HG03342 (cell line): ENCODE measurements around the gene NFIA.

Experiments
- ATAC-seq: cut with Tn5 transposase; IDR thresholded peaks from one replicate; pipeline ENCODE4 v1.9.1; 2021; ENCODE audit warnings: mild to moderate bottlenecking, moderate library complexity; ENCODE audit not compliant: unreplicated experiment

NFIA gene

DNA sequence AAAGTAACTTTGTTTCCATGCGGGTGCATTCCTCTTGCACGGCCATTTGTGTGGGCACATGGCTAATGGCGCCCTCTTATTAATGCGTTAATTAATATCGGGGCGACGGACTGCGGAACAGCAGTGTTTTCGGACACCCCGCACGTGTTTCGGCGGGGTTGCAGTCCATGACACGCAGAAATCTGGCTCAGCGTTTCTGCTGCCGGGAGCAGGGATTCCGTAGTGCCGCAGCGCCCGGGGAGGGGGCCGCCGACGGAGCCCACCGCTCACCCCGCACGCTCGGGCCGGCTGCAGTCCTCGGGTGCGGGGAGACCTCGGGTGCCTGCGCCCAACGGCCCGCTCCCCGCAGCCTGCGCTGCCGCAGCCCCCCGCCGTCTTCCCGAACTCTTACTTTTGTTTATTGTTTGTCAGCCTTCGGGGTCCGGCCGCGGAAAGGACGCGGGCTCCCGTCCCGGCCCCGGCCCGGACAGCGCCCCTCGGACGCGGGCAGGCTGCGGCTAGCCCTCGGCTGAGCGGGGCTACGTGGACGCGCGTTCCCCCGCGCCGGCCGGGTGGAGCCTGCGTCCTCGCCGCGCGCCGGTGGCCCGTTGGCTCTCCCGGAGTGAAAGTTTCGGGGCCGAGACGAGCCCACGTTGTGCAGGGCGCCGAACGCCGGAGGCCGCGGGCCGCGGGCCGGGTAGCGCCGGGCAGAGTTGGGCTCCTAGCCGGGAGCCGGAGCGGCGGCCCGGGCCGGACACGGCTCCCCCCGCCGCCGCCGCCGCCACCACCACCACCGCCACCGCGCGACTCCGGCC lies 849 bp downstream of the NFIA start:
- no peak for ATAC-seq

DNA sequence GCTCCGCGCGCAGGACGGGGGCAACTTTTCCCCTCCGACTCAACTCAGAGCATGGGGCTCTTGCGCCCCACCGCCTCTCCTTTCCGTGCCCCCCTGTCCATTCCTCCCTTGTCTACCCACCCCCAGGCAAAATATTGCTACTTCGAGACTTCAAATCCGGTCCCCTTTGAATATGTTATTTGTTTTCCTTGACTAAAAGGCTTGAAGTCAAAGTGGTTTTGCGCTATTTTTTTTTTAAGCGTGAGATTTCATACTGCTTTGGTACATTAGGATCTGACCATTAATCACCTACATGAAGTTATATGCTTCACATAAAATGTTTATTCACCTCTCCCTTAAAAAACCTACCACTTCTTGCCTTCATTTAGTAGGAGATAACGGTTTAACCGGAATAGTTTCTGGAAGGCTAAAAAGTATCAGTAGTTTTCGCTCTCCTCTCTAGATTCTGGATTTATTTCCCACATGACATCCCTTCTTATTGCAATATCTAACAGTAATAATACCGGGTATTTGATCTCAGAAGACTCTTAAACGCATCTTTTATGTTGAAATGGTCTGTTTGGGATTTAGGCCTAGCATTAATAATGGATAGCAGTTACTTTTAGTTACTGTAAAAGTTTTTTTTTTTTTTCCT lies 1.6 kb downstream of the NFIA start:
- ATAC-seq: no peak

DNA sequence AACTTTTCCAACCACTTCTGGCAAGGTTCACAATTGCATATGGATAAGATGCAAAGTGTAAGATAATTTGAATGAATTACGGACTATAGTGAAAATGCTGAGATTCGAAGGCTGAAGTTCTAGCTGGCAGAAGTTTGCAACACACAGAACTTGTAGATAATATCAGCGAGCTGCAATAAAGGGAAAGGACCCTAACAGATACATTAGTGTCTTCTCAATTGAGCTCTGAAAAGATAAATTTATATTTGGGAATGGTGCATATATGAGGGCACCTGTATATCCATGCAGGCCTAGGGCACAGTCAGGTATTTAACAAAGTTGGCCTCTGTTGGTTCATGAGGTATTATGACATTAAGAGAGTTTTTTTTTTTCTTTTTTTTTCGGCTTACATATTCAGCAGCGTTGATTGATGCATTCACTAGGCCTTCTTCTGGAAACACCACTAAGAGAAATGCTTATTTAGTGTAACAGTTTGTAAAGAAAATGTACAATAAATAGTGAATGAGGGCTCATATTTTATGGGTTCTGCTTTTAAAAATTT lies 2.2 kb downstream of the NFIA start:
- no peak for ATAC-seq

DNA sequence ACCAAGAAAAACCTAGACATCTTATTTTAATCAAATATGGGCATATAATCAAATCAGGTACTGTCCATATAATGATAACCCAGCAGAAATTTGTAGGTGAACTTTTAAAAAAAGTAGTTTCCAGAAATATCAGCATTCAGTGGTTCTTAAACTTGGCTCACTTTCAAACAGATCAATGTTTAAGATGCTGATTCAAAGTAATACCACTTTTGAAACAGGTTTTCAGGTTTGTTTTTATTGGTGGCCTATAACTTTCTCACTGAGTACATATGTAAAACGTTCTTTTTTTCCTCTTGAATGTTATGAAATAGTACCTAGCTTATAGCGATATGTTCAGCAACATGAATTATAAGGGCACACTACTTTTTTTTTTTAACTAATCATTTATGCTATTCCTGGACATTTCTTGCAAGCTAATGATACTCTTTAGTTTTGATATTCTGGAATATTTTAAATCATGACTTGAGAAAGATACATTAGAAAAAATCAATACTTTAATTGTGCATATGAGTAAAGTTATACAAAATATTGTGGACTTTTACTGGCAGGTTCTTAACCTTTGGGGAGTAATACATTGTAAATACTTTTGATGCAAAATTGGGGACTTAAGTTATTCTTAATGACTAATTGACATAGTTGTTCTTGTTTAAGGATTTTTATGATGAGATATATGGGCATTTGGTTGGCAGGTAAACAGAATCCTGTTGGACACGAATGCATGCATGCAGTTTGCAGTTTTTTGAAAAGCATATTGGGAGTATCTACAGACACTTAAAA lies 3.0 kb downstream of the NFIA start:
- no peak for ATAC-seq

DNA sequence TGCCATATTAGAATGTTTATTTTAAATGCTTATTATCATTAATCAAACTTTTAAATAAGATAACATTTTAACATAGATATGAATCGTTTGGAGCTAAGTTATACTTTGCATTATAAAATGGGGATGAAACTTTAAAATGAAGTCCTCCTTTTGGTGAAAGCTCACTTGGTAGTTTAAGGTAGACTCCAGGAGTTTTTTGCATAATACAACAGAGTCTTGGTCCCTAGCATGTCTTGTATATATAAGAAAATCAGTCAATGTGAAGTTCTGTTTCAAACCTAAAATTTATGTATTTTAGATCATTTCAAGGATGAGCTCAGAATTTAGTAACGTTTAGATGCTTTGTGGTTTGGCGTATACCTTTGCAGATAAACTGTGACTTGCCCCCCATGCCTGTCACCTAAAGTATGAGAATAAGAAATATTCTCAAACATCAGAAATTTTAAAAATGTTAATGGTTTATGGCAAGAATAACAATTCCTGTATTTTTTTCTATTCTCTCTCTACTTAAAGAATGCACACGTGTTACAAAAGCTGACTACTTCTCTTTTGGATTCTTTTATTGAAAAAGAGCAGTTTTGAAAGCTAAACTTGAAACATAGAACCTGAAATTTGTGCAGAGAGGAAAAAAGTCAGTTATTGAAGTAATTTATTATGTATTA lies 3.8 kb downstream of the NFIA start:
- no peak for ATAC-seq

DNA sequence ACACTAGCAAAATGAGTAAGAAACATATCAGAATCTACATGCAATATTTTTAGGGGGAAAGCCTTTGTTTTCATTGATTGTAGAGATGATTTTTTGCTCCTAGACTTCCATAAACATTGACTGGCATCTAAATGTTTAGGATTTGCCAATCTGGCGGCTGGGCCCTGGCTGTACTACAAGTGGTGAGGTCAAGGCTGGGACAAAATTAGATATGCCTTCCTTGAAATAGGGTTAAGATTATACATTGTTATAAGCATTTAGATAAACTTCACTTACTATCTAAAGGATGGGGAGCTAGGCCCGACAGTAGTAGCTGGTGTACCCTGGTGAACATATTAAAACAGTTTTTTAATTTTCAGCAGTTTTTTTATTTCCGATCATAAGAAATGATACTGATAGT lies 5.2 kb downstream of the NFIA start:
- no peak for ATAC-seq

DNA sequence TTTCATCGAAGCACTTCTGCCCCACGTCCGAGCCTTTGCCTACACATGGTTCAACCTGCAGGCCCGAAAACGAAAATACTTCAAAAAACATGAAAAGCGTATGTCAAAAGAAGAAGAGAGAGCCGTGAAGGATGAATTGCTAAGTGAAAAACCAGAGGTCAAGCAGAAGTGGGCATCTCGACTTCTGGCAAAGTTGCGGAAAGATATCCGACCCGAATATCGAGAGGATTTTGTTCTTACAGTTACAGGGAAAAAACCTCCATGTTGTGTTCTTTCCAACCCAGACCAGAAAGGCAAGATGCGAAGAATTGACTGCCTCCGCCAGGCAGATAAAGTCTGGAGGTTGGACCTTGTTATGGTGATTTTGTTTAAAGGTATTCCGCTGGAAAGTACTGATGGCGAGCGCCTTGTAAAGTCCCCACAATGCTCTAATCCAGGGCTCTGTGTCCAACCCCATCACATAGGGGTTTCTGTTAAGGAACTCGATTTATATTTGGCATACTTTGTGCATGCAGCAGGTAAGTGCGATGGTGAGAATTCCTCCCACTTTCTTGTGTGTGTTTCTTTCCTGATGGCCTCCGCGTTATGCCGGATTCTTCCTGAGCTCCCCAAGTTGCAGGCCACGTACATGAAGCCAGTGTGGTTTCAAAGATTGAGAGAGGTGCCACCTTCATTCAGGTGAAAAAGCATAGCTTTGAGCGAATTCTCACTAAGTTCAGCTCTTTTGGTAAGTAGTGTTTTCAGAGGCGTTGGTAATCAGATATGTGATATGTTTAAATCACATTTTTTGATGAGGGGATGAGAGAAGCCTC lies 6.0 kb downstream of the NFIA start:
- no peak for ATAC-seq

DNA sequence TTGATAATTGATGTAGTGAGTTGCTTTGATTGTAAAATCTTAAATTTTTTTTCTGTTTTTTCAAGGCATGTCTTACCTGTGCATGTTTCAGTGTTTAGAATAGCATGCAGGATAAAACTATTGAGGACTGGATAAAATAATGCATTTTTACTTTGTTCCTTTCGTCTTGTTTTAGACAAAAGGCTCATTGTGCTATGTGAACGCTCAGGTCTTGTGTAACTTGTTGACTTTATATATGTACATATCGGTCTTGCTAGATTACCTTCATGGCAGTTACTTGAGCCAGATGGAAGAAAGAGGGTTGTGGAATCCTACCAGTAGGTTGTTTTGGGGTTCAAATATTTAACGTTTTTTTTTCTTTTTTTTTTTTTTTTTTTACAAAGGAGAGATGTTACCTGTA lies 7.0 kb downstream of the NFIA start:
- ATAC-seq: no peak

DNA sequence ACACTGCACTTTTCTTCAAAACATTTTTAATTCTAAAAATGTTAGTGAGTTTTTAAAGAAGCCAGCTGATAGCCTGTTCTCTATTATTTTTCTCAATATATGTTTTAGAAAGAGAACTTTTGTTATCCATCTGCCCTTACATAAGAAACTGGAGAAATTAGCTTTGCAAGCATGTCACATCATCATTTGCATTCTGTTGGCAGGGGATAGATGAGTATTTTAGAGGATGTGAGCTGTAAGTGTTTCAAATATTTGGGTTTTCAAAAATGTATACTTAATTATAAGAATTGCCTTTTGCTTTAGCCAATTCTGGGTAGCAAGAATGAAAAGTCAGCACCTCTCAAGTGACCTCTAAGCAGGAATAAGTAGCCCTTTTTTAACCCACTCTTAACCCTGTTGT lies 7.4 kb downstream of the NFIA start:
- no peak for ATAC-seq

DNA sequence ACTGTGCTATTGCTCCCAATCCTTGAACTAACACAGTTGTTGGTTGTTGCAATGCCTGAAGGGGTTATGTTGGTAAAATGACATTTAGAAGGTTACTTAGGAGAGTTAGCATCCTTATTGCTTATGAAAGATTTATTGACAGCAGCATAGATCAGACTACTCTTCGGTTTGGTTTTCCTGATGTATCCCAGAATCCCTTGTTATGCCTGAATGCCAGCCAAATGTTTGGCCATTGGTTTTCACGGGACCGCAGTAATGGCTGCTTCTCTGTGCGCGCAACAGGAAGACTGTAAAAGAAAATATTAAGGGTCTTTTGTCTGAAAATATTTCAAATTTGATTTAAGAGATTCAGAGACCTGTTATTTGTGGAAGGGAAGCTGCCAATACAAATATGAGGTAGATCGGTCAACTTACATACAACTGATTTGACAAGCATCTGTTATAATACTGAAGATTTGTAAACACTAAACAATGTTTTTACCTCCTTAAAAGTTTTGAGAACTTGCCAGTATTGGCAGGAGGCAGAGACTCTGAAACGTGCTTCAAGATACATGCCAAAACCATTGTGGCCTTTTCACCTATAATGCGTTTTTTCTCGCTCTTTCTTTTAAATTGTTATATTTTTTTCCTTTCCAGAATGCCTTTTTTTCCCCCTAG lies 8.3 kb downstream of the NFIA start:
- ATAC-seq: no peak

DNA sequence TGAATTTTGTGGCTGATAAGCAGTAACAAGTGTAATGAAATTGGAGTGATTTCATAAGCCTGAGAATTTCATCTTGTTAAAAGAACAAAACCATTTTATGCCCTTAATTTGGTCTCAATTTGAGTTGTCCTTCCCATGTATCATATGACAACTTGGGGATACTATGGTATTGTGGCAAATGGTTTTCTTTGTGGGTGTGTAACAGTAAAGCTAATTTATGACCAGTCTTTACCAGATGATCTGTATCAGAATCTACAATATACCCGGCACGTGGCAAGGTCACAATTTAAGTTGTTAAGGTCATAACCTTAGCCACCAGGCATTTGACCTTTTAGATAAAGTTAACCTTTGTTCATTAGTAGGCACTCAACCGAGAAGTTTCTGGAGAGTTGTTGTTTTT lies 9.1 kb downstream of the NFIA start:
- no peak for ATAC-seq

DNA sequence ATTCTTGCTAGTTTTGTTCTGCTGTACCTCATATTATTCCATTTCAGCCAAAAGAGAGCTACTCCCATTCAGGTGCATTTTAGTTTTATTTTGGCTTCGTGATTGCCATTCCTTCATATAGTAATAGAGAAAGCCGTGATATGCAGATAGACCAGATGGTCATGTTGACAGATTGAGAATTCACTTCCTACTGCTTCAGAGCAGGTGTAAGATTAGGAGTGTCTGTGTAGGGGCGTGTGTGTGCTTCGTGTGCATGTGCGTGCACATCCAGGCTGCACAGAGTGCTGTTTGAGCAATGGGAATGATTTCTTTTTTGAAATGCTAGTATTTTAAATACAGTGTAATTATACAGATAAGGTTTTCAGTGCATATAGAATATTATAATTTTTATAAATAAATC lies 10.3 kb downstream of the NFIA start:
- no peak for ATAC-seq

DNA sequence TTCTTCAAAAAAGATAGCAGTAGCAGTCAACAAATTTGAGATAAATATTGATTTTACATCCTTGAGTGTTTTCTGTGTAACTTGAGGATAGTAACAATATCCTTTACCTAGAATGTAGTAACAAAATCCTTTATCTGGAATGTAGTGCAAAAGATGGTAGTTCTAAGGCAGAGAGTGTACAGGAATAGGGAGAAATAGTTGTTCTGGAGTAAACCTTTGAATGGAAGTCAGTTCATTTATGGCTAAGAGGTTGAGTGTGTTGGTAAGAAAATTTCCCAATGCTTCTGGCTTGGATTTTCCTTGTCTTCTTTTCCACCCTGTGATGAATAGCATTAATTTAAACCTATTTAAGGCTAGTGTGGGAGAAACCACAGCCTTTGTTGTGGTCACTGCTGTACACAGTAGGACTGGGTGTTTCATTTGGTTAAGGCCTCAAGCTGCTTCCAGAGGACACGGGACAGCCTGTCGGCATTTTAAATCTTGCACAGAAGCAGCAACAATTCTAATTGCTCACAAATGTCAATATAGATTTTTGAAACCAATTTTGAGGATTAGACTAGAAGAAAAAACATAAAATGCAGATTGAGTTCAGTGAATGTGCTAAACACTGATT lies 11.3 kb downstream of the NFIA start:
- no peak for ATAC-seq

DNA sequence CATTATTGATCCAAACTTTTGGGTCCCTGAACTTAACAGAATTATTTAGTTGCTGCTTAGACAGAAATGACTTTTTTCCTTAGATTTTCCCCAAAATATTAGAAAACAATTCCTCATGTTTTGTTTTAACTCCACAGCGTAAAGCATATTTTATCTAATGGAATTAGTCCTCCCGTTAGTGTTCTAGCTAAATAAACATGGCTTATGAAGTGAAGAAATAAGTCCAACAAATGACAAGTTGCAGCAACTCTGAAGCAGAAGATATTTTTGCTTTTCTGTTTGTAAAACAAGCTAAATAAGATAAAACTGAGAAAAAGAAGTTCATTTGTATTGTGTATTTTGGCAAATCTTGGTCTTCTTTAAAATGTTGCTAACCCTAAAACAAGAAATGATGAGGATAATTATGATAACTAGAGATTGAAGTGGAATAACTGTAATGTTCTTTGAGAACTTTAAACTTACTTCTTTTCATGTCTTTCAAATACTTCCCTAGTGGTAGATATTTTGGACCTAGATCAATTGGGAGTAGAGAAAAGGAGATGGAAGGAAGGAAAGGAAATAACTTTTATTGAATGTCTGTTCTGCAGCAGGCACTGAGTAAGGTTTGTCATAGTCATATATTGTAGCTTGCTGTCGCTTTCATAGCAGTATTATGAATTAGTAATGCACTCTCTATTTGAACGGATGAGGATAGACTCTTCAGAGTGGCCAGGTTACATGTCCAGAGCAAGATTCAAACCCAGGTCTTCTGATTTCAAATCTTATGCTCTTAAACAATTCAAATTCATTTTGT lies 12.5 kb downstream of the NFIA start:
- no peak for ATAC-seq

DNA sequence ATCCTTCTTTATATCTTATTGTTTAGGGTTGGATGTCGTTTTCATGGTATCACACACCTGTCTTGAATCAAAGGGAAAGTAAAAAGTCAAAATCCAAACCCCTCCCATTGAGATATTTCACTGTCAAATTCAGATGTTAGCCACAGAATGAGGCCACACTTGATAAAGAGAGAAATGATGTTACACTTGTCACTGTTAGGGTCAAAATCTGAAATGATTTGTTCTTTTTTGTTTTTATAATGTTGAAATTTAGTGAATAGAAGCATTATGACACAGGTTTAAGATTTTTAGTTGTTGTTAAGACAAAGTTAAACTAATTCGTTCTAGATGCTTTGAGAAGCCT lies 13.1 kb downstream of the NFIA start:
- ATAC-seq: no peak

DNA sequence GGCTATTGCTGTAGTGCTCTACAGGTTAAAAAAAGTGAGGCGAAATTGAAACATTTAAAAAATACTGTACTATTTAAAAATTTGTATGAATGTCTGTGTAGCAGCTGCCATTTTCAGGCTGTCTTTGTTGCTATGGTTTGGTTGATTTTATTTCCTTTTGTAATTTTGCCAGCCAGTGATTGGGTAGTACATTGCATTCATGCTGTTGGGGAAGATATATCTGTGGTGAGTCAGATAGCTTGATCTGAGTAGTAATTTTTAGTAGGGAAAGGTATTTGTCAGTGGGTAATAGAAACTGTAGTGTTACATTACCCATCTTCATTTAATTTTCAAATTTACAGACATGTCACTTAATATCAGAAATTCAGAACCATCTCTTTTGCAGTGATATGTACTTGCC lies 15.0 kb downstream of the NFIA start:
- ATAC-seq: no peak

DNA sequence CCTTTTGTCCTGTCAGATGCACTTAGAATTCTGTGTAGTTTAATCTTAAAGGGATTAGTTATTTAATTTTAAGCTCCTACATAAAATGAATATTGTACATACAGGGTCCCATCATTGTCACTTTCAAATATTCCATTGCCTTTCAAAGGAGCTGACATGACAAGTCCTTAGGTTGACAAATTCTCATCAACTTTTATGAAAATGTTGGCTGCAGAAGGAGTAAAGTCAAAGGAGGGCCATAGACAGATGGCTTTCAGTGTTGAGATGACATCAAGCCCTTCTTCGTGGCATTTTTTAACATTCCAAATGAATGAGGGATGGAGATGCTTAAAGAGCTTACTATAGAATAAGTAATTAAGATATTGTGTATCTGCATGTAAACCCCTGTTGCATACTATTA lies 15.4 kb downstream of the NFIA start:
- no peak for ATAC-seq

DNA sequence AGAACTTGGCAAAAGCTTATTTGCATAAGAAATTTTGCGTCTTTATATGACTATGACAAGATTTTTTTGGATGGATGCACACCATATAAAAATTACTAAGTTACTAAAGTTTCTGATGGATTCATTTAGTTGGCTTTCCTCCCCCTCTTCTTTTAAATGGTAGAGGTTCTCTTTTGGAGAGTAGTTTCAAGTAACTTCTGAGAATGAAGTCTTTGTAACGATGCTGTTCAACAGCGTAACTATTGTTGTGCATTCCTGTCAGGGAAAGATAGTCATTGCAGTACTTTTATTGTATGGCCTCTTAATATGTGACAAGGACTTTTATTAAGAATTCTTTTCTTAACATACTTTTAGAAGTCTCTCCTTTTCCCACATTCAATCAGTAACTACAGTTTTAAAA lies 16.0 kb downstream of the NFIA start:
- no peak for ATAC-seq
